ENCODE results near the gene MTA3. TPM values are rescaled to one million over a fixed set of nuclear protein-coding genes. Genes with fewer than 3 reads are reported as not detected.

The MTA3 gene
- total RNA-seq, 6 experiments from 2014 or later = 6.3 to 13.0 (median 11.4) TPM

DNA sequence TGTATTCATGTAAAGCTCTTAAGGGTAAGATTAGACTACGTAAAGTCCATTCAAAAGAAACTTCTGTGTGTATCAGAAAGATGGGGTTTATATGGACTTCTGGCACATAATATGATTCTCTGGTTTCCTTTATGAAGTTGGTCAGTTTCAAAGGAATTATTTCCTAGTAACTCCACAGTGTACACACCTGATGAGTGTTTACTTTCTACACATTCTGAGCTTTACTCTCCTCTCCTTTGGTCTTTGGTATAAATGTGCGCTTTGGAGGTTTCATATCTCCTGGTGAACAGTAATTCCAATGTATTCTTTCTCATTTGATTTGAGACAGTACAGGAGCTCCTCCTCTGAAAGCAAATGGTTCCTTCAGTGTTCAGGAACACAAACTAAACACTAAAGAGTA lies 107.4 kb downstream of the MTA3 start:
- no peak overlapping the region for H3K4me3 ChIP-seq
- H3K36me3 ChIP-seq = no peaks in the 10 kb centered on the region
- ATAC-seq (no peak), DNase-seq (no peak)
- no peaks in the 10 kb centered on the region for H3K27me3 ChIP-seq
- TF ChIP-seq POLR2A (IDR thresholded peaks at IDR 0.05) = no peak
- TF ChIP-seq, protein P1, sequence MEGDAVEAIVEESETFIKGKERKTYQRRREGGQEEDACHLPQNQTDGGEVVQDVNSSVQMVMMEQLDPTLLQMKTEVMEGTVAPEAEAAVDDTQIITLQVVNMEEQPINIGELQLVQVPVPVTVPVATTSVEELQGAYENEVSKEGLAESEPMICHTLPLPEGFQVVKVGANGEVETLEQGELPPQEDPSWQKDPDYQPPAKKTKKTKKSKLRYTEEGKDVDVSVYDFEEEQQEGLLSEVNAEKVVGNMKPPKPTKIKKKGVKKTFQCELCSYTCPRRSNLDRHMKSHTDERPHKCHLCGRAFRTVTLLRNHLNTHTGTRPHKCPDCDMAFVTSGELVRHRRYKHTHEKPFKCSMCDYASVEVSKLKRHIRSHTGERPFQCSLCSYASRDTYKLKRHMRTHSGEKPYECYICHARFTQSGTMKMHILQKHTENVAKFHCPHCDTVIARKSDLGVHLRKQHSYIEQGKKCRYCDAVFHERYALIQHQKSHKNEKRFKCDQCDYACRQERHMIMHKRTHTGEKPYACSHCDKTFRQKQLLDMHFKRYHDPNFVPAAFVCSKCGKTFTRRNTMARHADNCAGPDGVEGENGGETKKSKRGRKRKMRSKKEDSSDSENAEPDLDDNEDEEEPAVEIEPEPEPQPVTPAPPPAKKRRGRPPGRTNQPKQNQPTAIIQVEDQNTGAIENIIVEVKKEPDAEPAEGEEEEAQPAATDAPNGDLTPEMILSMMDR (IDR thresholded peaks at IDR 0.05) = no peak
- intact Hi-C loops (cut with DNase I) = no loop called here
- no peaks in the 10 kb centered on the region for H3K9me3 ChIP-seq
- WGBS (ENCODE audit: insufficient coverage, low coverage, low lambda C conversion rate, missing lambda C conversion rate) = 100% methylated on average over 2 of the region's 2 CpGs
- H3K27ac ChIP-seq = no peak overlapping the region
- no peaks in the 10 kb centered on the region for H3K4me1 ChIP-seq

DNA sequence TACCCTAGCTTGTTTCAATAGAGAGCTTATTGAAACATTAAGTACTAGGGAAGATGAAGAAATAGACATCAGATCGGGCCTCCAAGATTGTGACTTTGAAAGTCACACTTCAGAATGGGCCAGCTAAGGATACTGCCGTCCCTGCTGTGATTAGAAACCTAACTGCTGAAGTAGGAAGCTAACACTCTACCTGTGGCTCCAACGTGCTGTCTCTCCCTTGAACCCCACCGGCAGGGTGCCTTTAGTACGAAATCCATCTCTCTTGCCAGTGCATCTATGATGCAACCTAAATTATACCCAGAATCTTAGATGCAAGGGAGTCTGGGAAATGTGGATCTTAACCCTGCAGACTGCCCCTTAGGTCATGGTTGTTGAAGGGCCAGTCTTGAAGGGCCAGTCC lies 116.9 kb downstream of the MTA3 start:
- no peaks in the 10 kb centered on the region for H3K9me3 ChIP-seq
- no peak overlapping the region for H3K4me3 ChIP-seq
- no peak for ATAC-seq
- TF ChIP-seq, protein P1 (IDR thresholded peaks at IDR 0.05) = no peak
- no peak for TF ChIP-seq POLR2A (IDR thresholded peaks at IDR 0.05)
- peaks cover 0 to 3% (median 0%) of the 10 kb centered on the region in 4 donors for H3K36me3 ChIP-seq
- no peaks in the 10 kb centered on the region for H3K4me1 ChIP-seq
- 61% methylated on average over 3 of the region's 5 CpGs for WGBS (ENCODE audit: insufficient coverage, low coverage, low lambda C conversion rate, missing lambda C conversion rate)
- intact Hi-C loops (cut with DNase I) = no loop called here
- no peaks in the 10 kb centered on the region for H3K27me3 ChIP-seq
- no peak for DNase-seq
- H3K27ac ChIP-seq = no peak overlapping the region

DNA sequence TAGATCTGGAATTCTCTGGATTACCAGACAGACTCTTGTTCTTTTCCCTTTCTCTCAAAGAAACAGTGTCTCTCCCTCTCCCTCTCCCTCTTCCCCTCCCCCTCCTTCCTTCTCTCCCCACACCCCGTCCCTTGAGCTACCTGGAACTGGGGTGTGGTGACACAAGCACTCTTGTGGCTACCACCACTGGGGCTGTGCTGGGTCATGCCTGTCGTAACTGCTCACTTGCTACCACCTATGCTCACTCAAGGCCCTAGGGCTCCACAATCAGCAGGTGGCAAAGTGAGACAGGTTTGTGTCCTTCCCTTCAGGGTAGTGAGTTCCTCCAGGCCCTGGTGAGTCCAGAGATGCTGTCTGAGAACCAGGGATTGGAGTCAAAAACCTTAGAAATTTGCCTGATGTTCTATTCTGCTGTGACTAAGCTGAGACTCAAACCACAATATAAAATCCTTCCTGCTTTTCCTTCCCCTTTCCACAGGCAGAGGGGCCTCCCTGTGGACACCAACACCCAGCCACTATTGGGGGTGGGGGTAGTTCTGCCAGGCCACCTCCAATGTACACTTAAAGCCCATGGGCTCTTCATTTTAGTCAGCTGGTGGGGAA lies 124.7 kb downstream of the MTA3 start:
- intact Hi-C loops (cut with DNase I) = no loop called here
- Histone ChIP-seq H3K27me3 (no peaks in the 10 kb centered on the region), H3K4me3 (no peak overlapping the region), H3K4me1 (no peaks in the 10 kb centered on the region), H3K9me3 (no peaks in the 10 kb centered on the region), H3K27ac (no peak overlapping the region), H3K36me3 (no peaks in the 10 kb centered on the region)
- no peak for TF ChIP-seq POLR2A (IDR thresholded peaks at IDR 0.05)
- TF ChIP-seq, protein P1 (IDR thresholded peaks at IDR 0.05) = no peak
- peak in 2 of 4 donors; percentile 18 to 29 for ATAC-seq
- no peak for DNase-seq
- WGBS (ENCODE audit: insufficient coverage, low coverage, low lambda C conversion rate, missing lambda C conversion rate) = 79% methylated on average over 2 of the region's 2 CpGs

DNA sequence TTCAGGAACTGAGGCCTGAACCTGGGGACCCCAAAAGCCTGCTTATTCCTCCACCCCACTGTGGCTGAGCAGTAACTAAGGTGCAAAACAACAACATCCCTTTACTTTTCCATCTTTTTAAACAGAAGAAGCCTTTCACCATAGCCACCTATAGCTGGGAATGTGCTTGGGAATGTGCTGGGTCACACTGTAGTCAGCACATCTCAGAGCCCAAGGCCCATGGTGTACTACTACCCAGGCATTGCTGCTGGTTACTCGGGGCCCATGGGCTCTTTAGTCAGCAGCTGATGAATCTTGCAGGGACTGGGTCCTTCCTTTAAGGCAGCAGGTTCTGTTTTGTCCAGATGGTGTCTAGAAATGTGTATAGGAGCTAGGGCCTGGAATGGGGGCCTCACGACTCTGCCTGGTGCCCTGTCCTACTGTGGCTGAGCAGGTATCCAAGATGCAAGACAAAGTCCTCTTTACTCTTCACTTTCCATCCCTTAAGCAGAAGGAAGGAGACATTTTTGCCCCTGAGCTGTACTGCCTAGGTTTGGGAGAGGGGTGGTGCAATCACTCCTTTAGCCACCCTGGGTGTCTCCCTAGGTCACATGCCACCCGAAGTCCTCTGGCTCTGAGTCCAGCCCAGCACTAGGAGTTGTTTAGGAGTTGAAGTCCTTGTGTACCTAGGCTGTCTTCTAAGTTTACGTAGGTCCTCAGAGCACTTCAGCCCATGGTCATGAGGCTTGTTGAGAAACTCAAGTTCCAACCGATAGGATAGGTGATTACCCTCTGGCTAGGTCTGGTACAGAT lies 125.5 kb downstream of the MTA3 start:
- intact Hi-C loops (cut with DNase I) = no loop called here
- ATAC-seq (peak in 2 of 4 donors; percentile 36), DNase-seq (no peak)
- Histone ChIP-seq H3K4me3 (no peak overlapping the region), H3K4me1 (no peaks in the 10 kb centered on the region), H3K36me3 (no peaks in the 10 kb centered on the region), H3K27ac (no peak overlapping the region), H3K27me3 (no peaks in the 10 kb centered on the region), H3K9me3 (no peaks in the 10 kb centered on the region)
- no CpG with 5 or more reads among the region's 5 CpGs for WGBS (ENCODE audit: insufficient coverage, low coverage, low lambda C conversion rate, missing lambda C conversion rate)
- TF ChIP-seq, protein P1 (IDR thresholded peaks at IDR 0.05) = no peak
- no peak for TF ChIP-seq POLR2A (IDR thresholded peaks at IDR 0.05)
